NT2/D1 (cell line): Measurements from ENCODE around the gene COLEC12.

Experiments
- SUZ12 ChIP-seq: IDR thresholded peaks from 2 replicates; pipeline ENCODE4 v1.6.1; 2011; ENCODE audit not compliant: insufficient read length, insufficient read depth; ENCODE audit errors: extremely low read depth
- YY1 ChIP-seq: IDR thresholded peaks from 2 replicates; pipeline ENCODE4 v1.6.1; 2011; ENCODE audit not compliant: insufficient read length, insufficient read depth
- ZNF274 ChIP-seq: IDR thresholded peaks from 2 replicates; pipeline ENCODE4 v1.6.1; 2011; ENCODE audit warnings: mild to moderate bottlenecking, low read depth, low read length

GRCh38 chr18:398935-399630 is 101.4 kb downstream of the COLEC12 start:
- TF ChIP-seq YY1 (no peak), SUZ12 (no peak), ZNF274 (no peak)
